ENCODE measurements around the gene BLMH.

DNA sequence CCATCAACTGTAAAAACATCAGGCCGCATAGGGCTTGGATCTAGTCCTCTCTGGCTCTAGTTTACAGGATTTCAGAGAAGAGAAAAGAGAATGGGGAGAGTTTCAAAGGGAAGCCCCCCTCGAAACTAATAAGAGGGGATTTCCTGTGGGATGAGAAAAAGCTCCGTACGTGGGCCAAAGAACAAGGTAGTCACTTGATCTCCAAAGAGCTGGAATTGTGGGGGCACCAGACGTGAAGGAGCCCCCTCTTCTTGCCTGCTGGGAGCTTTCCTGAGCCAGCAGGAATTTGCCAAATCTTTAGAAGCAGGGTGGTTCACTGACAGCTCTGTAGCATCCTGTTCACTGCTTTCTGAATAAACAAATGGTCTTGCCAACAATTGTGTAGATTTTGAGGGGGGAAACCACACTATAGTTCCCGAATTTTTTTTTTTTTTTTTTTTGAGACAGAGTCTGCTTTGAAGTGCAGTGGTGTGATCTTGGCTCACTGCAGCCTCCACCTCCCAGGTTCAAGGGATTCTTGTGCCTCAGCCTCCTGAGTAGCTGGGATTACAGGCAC is 49.1 kb upstream of the BLMH start:
- TF ChIP-seq EZH2 (IDR thresholded peaks at IDR 0.05) (no peak), ZNF274 (IDR thresholded peaks at IDR 0.05; ENCODE audit: low read depth, low read length) (no peak), POLR2A (IDR thresholded peaks at IDR 0.05; ENCODE audit: borderline replicate concordance, extremely low read depth, insufficient read depth, insufficient read length) (no peak), SP1 (IDR thresholded peaks at IDR 0.05; ENCODE audit: low read depth) (no peak), POLR2AphosphoS5 (IDR thresholded peaks at IDR 0.05; ENCODE audit: low read depth, low read length) (no peak)
- TF ChIP-seq, protein P1, sequence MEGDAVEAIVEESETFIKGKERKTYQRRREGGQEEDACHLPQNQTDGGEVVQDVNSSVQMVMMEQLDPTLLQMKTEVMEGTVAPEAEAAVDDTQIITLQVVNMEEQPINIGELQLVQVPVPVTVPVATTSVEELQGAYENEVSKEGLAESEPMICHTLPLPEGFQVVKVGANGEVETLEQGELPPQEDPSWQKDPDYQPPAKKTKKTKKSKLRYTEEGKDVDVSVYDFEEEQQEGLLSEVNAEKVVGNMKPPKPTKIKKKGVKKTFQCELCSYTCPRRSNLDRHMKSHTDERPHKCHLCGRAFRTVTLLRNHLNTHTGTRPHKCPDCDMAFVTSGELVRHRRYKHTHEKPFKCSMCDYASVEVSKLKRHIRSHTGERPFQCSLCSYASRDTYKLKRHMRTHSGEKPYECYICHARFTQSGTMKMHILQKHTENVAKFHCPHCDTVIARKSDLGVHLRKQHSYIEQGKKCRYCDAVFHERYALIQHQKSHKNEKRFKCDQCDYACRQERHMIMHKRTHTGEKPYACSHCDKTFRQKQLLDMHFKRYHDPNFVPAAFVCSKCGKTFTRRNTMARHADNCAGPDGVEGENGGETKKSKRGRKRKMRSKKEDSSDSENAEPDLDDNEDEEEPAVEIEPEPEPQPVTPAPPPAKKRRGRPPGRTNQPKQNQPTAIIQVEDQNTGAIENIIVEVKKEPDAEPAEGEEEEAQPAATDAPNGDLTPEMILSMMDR (IDR thresholded peaks at IDR 0.05 in 2 of 3, conservative IDR thresholded peaks at IDR 0.05 in 1 of 3; ENCODE audit: borderline replicate concordance in 1 of 3, insufficient read depth in 1 of 3, low read depth in 2 of 3, low read length in 2 of 3), result no peak
- TF ChIP-seq, protein P2, sequence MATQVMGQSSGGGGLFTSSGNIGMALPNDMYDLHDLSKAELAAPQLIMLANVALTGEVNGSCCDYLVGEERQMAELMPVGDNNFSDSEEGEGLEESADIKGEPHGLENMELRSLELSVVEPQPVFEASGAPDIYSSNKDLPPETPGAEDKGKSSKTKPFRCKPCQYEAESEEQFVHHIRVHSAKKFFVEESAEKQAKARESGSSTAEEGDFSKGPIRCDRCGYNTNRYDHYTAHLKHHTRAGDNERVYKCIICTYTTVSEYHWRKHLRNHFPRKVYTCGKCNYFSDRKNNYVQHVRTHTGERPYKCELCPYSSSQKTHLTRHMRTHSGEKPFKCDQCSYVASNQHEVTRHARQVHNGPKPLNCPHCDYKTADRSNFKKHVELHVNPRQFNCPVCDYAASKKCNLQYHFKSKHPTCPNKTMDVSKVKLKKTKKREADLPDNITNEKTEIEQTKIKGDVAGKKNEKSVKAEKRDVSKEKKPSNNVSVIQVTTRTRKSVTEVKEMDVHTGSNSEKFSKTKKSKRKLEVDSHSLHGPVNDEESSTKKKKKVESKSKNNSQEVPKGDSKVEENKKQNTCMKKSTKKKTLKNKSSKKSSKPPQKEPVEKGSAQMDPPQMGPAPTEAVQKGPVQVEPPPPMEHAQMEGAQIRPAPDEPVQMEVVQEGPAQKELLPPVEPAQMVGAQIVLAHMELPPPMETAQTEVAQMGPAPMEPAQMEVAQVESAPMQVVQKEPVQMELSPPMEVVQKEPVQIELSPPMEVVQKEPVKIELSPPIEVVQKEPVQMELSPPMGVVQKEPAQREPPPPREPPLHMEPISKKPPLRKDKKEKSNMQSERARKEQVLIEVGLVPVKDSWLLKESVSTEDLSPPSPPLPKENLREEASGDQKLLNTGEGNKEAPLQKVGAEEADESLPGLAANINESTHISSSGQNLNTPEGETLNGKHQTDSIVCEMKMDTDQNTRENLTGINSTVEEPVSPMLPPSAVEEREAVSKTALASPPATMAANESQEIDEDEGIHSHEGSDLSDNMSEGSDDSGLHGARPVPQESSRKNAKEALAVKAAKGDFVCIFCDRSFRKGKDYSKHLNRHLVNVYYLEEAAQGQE (IDR thresholded peaks at IDR 0.05; ENCODE audit: low read depth), result no peak
- TF ChIP-seq, protein P3, sequence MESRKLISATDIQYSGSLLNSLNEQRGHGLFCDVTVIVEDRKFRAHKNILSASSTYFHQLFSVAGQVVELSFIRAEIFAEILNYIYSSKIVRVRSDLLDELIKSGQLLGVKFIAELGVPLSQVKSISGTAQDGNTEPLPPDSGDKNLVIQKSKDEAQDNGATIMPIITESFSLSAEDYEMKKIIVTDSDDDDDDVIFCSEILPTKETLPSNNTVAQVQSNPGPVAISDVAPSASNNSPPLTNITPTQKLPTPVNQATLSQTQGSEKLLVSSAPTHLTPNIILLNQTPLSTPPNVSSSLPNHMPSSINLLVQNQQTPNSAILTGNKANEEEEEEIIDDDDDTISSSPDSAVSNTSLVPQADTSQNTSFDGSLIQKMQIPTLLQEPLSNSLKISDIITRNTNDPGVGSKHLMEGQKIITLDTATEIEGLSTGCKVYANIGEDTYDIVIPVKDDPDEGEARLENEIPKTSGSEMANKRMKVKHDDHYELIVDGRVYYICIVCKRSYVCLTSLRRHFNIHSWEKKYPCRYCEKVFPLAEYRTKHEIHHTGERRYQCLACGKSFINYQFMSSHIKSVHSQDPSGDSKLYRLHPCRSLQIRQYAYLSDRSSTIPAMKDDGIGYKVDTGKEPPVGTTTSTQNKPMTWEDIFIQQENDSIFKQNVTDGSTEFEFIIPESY (IDR thresholded peaks at IDR 0.05; ENCODE audit: extremely low read depth, insufficient replicate concordance, low read length), result no peak
